Mesendoderm (in vitro differentiated cells): ENCODE results near the gene VIM.

Source experiments
- DNase-seq: peaks from one replicate; pipeline ENCODE4 v3.0.0; 2013
- H2AK5ac ChIP-seq: 2 replicates; pipeline ENCODE4 v1.6.1; 2013; ENCODE audit warnings: low read length, inconsistent platforms
- H2BK120ac ChIP-seq: 2 replicates; pipeline ENCODE4 v1.6.1; 2013; ENCODE audit warnings: low read depth, mild to moderate bottlenecking, low read length, moderate library complexity, mixed read lengths
- H2BK15ac ChIP-seq: replicated peaks from 2 replicates; pipeline ENCODE4 v1.6.1; 2013; ENCODE audit warnings: low read depth, mild to moderate bottlenecking, moderate library complexity
- H2BK5ac ChIP-seq: 2 replicates; pipeline ENCODE4 v1.6.1; 2013; ENCODE audit warnings: low read length, inconsistent platforms
- H3K18ac ChIP-seq: 2 replicates; pipeline ENCODE4 v1.6.1; 2013; ENCODE audit warnings: mild to moderate bottlenecking, low read length, mixed read lengths
- H3K23ac ChIP-seq: one replicate; pipeline ENCODE4 v1.6.1; 2013; ENCODE audit warnings: low read length
- H3K27ac ChIP-seq: 2 replicates; pipeline ENCODE4 v1.5.1; 2013; ENCODE audit warnings: low read depth, mild to moderate bottlenecking, inconsistent platforms, low read length, moderate library complexity
- H3K27me3 ChIP-seq: 2 replicates; pipeline ENCODE4 v1.6.1; 2013; ENCODE audit warnings: low read length, control low read depth, mild to moderate bottlenecking, inconsistent platforms; ENCODE audit not compliant: insufficient read depth, poor library complexity
- H3K36me3 ChIP-seq: 2 replicates; pipeline ENCODE4 v1.6.1; 2013; ENCODE audit warnings: low read length, inconsistent platforms; ENCODE audit not compliant: control insufficient read depth, insufficient read depth
- H3K4ac ChIP-seq: one replicate; pipeline ENCODE4 v1.6.1; 2013; ENCODE audit warnings: low read depth, mild to moderate bottlenecking, low read length, moderate library complexity
- H3K4me1 ChIP-seq: 2 replicates; pipeline ENCODE4 v1.6.1; 2013; ENCODE audit warnings: low read depth, low read length, inconsistent platforms; ENCODE audit not compliant: control insufficient read depth
- H3K4me2 ChIP-seq: 2 replicates; pipeline ENCODE4 v1.6.1; 2013; ENCODE audit warnings: low read length
- H3K4me3 ChIP-seq: 2 replicates; pipeline ENCODE4 v1.5.1; 2013; ENCODE audit warnings: mild to moderate bottlenecking, low read length
- H3K56ac ChIP-seq: one replicate; pipeline ENCODE4 v1.6.1; 2013; ENCODE audit warnings: low read length
- H3K79me1 ChIP-seq: 2 replicates; pipeline ENCODE4 v1.6.1; 2013; ENCODE audit warnings: low read length, inconsistent platforms
- H3K79me2 ChIP-seq: 2 replicates; pipeline ENCODE4 v1.6.1; 2013; ENCODE audit warnings: mild to moderate bottlenecking, low read length; ENCODE audit not compliant: control insufficient read depth, insufficient read depth
- H3K9ac ChIP-seq: 2 replicates; pipeline ENCODE4 v1.6.1; 2013; ENCODE audit warnings: low read length, inconsistent platforms
- H4K5ac ChIP-seq: one replicate; pipeline ENCODE4 v1.6.1; 2013; ENCODE audit warnings: low read length
- H4K8ac ChIP-seq: one replicate; pipeline ENCODE4 v1.6.1; 2013; ENCODE audit warnings: low read depth, mild to moderate bottlenecking, control low read depth, low read length, moderate library complexity
- WGBS: extraction: QIAGEN DNeasy Blood & Tissue Kit; methylation state at CpG from one replicate; pipeline ENCODE4 v1.1.7; 2013; ENCODE audit warnings: low lambda C conversion rate, missing lambda C conversion rate; ENCODE audit not compliant: insufficient coverage; ENCODE audit errors: extremely low coverage; 5-methylcytosine and 5-hydroxymethylcytosine counted together

The VIM gene

GRCh38 chr10:17237915-17238444 is 9.9 kb downstream of the VIM start:
- no peak overlapping the region for H3K4me3 ChIP-seq
- H4K5ac ChIP-seq, result no peak overlapping the region
- no peak overlapping the region for H3K9ac ChIP-seq
- H3K4ac ChIP-seq, result no peak overlapping the region
- H3K23ac ChIP-seq, result no peak overlapping the region
- H2BK120ac ChIP-seq, result no peak overlapping the region
- no peak overlapping the region for H3K27ac ChIP-seq
- H3K79me1 ChIP-seq, result no peaks in the 10 kb centered on the region
- H3K4me2 ChIP-seq, result no peak overlapping the region
- H2BK15ac ChIP-seq, result no peak overlapping the region
- WGBS, result no CpG with 5 or more reads among the region's 4 CpGs
- no peak overlapping the region for H3K18ac ChIP-seq
- H3K56ac ChIP-seq, result no peak overlapping the region
- H3K4me1 ChIP-seq, result no peaks in the 10 kb centered on the region
- H3K36me3 ChIP-seq, result peaks cover 6% of the 10 kb centered on the region
- H2BK5ac ChIP-seq, result no peak overlapping the region
- DNase-seq, result peak; percentile 26
- no peak overlapping the region for H4K8ac ChIP-seq
- no peaks in the 10 kb centered on the region for H3K27me3 ChIP-seq
- H3K79me2 ChIP-seq, result no peaks in the 10 kb centered on the region
- H2AK5ac ChIP-seq, result no peak overlapping the region

- H3K18ac ChIP-seq, result no peak overlapping the region
- H3K4me2 ChIP-seq, result no peak overlapping the region
- H2AK5ac ChIP-seq, result no peak overlapping the region
- H2BK5ac ChIP-seq, result no peak overlapping the region
- H2BK15ac ChIP-seq, result no peak overlapping the region
- DNase-seq, result peak; percentile 77
- H3K56ac ChIP-seq, result no peak overlapping the region
- H3K4me1 ChIP-seq, result no peaks in the 10 kb centered on the region
- no peak overlapping the region for H3K27ac ChIP-seq
- no peak overlapping the region for H3K4me3 ChIP-seq
- no peak overlapping the region for H2BK120ac ChIP-seq
- H3K23ac ChIP-seq, result no peak overlapping the region
- H3K27me3 ChIP-seq, result no peaks in the 10 kb centered on the region
- no peak overlapping the region for H3K4ac ChIP-seq
- H3K9ac ChIP-seq, result no peak overlapping the region
- WGBS, result no CpG with 5 or more reads among the region's 12 CpGs
- H3K36me3 ChIP-seq, result peaks cover 4% of the 10 kb centered on the region
- H3K79me1 ChIP-seq, result no peaks in the 10 kb centered on the region
- no peak overlapping the region for H4K8ac ChIP-seq
- H4K5ac ChIP-seq, result no peak overlapping the region
- no peaks in the 10 kb centered on the region for H3K79me2 ChIP-seq
Measured at GRCh38 chr10:17238445-17239291, 10.6 kb downstream of the VIM start.

- Histone ChIP-seq H3K27ac (no peak overlapping the region), H3K27me3 (no peaks in the 10 kb centered on the region), H3K4me1 (no peaks in the 10 kb centered on the region), H2BK15ac (no peak overlapping the region), H3K23ac (no peak overlapping the region), H3K56ac (no peak overlapping the region), H3K36me3 (peaks cover 1% of the 10 kb centered on the region), H4K5ac (no peak overlapping the region), H3K79me2 (no peaks in the 10 kb centered on the region), H2BK120ac (no peak overlapping the region), H3K4me3 (no peak overlapping the region), H3K4me2 (no peak overlapping the region), H2AK5ac (no peak overlapping the region), H3K18ac (no peak overlapping the region), H2BK5ac (no peak overlapping the region), H3K79me1 (no peaks in the 10 kb centered on the region), H3K9ac (no peak overlapping the region), H3K4ac (no peak overlapping the region), H4K8ac (no peak overlapping the region)
- no peak for DNase-seq
- no CpG with 5 or more reads among the region's 6 CpGs for WGBS
Measured at GRCh38 chr10:17239345-17240085, 11.5 kb downstream of the VIM start.

GRCh38 chr10:17240096-17240495 is 12.1 kb downstream of the VIM start:
- H4K8ac ChIP-seq, result no peak overlapping the region
- H2AK5ac ChIP-seq, result no peak overlapping the region
- H3K79me1 ChIP-seq, result no peaks in the 10 kb centered on the region
- H3K27ac ChIP-seq, result no peak overlapping the region
- H4K5ac ChIP-seq, result no peak overlapping the region
- no peaks in the 10 kb centered on the region for H3K36me3 ChIP-seq
- H2BK5ac ChIP-seq, result no peak overlapping the region
- H3K4me3 ChIP-seq, result no peak overlapping the region
- no peaks in the 10 kb centered on the region for H3K4me1 ChIP-seq
- no peaks in the 10 kb centered on the region for H3K79me2 ChIP-seq
- no peaks in the 10 kb centered on the region for H3K27me3 ChIP-seq
- no peak overlapping the region for H2BK15ac ChIP-seq
- no peak overlapping the region for H3K4me2 ChIP-seq
- no peak overlapping the region for H3K4ac ChIP-seq
- no peak overlapping the region for H3K9ac ChIP-seq
- WGBS, result no CpG with 5 or more reads among the region's 2 CpGs
- H3K23ac ChIP-seq, result no peak overlapping the region
- DNase-seq, result no peak
- no peak overlapping the region for H3K18ac ChIP-seq
- H3K56ac ChIP-seq, result no peak overlapping the region
- no peak overlapping the region for H2BK120ac ChIP-seq

- Histone ChIP-seq H4K8ac (no peak overlapping the region), H3K9ac (no peak overlapping the region), H3K27me3 (no peaks in the 10 kb centered on the region), H3K79me1 (no peaks in the 10 kb centered on the region), H3K4me3 (no peak overlapping the region), H3K4me1 (no peaks in the 10 kb centered on the region), H3K4me2 (no peak overlapping the region), H3K27ac (no peak overlapping the region), H2AK5ac (no peak overlapping the region), H3K36me3 (no peaks in the 10 kb centered on the region), H4K5ac (no peak overlapping the region), H2BK120ac (no peak overlapping the region), H2BK5ac (no peak overlapping the region), H3K56ac (no peak overlapping the region), H3K4ac (no peak overlapping the region), H3K79me2 (no peaks in the 10 kb centered on the region), H2BK15ac (no peak overlapping the region), H3K23ac (no peak overlapping the region), H3K18ac (no peak overlapping the region)
- no peak for DNase-seq
- no CpG with 5 or more reads among the region's 4 CpGs for WGBS
Measured at GRCh38 chr10:17240616-17241015, 12.6 kb downstream of the VIM start.
